ENCODE data around the gene CLCN7.

Gene CLCN7

GRCh38 chr16:1401758-1402154 is 73.1 kb downstream of the CLCN7 start:
- no peak for DNase-seq (ENCODE audit: low read depth)

GRCh38 chr16:1401061-1401757 is 73.6 kb downstream of the CLCN7 start:
- no peak for DNase-seq (ENCODE audit: low read depth)

- no peak for DNase-seq (ENCODE audit: low read depth)
Measured at GRCh38 chr16:1398826-1399581, 75.8 kb downstream of the CLCN7 start.

- no peak for DNase-seq (ENCODE audit: low read depth)
Measured at GRCh38 chr16:1398351-1398750, 76.5 kb downstream of the CLCN7 start.

GRCh38 chr16:1397779-1398178 is 77.0 kb downstream of the CLCN7 start:
- no peak for DNase-seq (ENCODE audit: low read depth)

GRCh38 chr16:1395444-1396031 is 79.3 kb downstream of the CLCN7 start:
- no peak for DNase-seq (ENCODE audit: low read depth)
